Measurements from ENCODE around the gene ZFP30.

ZFP30 gene

DNA sequence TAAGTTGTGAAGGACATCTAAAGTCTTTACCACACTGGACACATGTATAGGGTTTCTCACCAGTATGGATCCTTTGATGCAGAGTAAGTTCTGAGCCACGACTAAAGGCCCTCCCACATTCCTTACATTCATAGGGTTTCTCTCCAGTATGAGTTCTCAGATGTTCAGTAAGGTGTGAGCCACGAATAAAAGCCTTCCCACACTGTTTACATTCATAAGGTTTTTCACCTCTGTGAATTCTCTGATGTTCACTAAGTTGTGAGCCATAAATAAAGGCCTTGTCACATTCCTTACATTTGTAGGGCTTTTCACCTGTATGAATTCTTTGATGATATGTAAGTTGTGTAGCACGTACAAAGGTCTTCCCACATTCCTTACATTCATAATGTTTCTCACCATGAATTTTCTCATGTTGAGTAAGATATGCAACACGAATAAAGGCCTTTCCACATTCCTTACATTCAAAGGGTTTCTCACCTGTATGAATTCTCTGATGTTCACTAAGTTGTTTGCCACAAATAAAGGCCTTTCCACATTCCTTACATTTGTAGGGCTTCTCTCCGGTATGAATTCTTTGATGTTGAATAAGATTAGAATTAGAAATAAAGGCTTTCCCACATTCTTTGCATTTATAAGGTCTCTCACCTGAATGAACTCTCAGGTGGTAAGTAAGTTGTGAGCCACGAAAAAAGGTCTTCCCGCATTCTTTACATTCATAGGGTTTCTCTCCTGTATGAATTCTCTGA, 90.5 kb downstream of the ZFP30 start:
- DNase-seq (ENCODE audit: low spot score): no peak
